ENCODE measurements around the gene SMPX.

SMPX gene

DNA sequence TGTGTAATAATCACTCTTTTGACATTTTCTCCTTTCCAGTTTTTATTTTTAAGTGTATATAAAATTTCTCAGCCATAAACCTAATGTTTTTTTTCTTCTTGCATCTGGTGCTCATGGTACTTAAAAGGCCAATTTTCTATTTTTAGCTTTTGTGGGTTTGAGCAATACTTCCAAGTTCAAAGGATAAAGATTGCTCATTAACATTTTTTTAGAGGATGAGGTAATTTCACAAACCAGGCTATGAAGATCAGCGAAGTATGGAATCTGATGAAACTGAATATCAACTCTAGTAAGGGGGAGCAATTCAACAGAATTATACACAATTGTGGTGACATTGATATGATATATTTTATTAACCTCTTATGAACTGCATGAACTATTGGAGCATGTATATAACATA, 74.0 kb downstream of the SMPX start:
- Histone ChIP-seq H3K9ac (ENCODE audit: low read depth, low read length) (no peak overlapping the region), H3K4me1 (ENCODE audit: control insufficient read depth, insufficient read depth, low read length) (no peaks in the 10 kb centered on the region), H3K4me3 (ENCODE audit: low read depth, low read length) (no peak overlapping the region), H3K9me3 (ENCODE audit: control insufficient read depth, insufficient read depth, low read length) (no peaks in the 10 kb centered on the region), H3K36me3 (ENCODE audit: control insufficient read depth, insufficient read depth, low read length) (no peaks in the 10 kb centered on the region), H3K27me3 (ENCODE audit: control insufficient read depth, insufficient read depth, low read length) (no peaks in the 10 kb centered on the region), H3K27ac (ENCODE audit: low read depth, low read length) (no peak overlapping the region)

DNA sequence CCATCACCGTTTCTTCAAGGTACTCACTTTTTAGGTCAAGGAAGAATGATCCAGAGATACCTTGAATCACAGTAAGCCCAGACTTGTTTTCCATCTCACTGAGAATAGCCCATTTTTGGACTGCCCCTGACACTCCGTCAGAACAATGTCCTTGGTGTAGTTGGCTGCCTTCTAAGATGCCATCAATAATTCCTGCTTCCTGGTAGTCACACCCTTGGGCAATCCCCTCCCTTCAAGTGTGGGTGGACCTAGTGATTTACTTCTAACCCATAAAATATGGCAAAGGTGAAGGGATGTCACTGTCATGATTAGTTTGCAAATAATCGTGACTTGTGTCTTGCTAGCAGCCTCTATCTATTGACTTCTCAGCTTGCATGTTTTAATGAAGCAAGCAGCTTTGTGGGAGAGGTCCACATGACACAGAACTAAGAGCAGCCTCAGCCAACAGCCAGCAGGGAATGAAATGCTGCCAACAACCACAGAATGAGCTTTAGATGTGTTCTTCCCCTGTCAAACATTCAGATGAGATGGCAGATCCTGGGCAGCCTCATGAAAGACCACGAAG, 79.8 kb downstream of the SMPX start:
- Histone ChIP-seq H3K9me3 (ENCODE audit: control insufficient read depth, insufficient read depth, low read length) (no peaks in the 10 kb centered on the region), H3K27ac (ENCODE audit: low read depth, low read length) (no peak overlapping the region), H3K9ac (ENCODE audit: low read depth, low read length) (no peak overlapping the region), H3K36me3 (ENCODE audit: control insufficient read depth, insufficient read depth, low read length) (no peaks in the 10 kb centered on the region), H3K4me1 (ENCODE audit: control insufficient read depth, insufficient read depth, low read length) (peaks cover 13% of the 10 kb centered on the region), H3K4me3 (ENCODE audit: low read depth, low read length) (no peak overlapping the region), H3K27me3 (ENCODE audit: control insufficient read depth, insufficient read depth, low read length) (no peaks in the 10 kb centered on the region)

DNA sequence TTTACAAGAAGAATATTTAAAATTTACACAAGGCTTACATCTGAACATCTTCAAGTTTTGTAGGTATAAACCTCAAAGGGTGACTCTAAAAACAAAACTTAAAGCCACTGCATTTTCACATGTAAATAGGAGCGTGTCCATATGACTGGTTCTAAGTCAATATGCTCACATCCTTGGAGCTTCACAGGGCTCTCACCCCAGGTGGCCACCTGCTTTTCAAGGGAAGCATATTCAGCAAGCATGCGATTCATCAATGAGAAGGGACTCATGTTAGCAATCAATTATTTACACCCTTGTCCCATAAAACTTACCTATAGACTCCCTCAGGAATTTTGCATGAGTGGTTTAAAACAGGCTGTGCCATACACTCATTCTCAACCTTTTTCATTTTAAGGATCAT, 82.0 kb downstream of the SMPX start:
- H3K36me3 ChIP-seq (ENCODE audit: control insufficient read depth, insufficient read depth, low read length): no peaks in the 10 kb centered on the region
- no peak overlapping the region for H3K9ac ChIP-seq (ENCODE audit: low read depth, low read length)
- H3K9me3 ChIP-seq (ENCODE audit: control insufficient read depth, insufficient read depth, low read length): no peaks in the 10 kb centered on the region
- peaks cover 13% of the 10 kb centered on the region for H3K4me1 ChIP-seq (ENCODE audit: control insufficient read depth, insufficient read depth, low read length)
- no peaks in the 10 kb centered on the region for H3K27me3 ChIP-seq (ENCODE audit: control insufficient read depth, insufficient read depth, low read length)
- H3K4me3 ChIP-seq (ENCODE audit: low read depth, low read length): no peak overlapping the region
- H3K27ac ChIP-seq (ENCODE audit: low read depth, low read length): no peak overlapping the region

DNA sequence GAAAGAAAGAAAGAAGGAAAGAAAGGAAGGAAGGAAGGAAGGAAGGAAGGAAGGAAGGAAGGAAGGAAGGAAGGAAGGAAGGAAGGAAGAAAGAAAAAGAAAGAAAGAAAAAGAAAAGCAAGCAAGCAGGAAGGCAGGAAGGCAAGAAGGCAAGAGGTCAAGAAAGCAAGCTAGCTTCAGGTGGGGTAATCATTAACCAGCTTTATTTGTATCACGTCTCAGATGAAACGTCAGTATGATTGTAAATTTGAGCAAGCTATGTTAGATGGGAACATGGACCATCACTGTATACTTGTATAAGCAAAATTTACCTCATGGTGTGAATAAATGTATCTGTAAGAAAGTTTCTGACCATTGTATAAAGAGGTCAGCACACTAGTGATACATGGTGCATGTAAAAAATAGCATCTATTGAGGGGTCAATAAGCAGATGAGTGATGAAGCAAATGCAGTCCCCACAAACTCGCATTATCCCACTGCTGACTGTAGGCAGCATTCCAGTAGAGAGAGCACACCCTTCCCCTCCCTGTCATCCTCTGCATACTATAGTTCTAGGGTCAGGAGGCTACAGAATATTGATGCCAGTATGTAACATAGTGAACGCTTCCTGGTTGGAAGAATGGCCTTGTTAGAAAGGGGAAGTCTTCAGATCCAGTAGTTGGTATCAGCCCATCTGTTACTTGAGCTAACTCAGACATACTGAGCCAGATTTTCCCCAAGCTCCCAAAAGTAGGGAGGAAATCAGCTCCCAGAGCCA, 83.3 kb downstream of the SMPX start:
- Histone ChIP-seq H3K9me3 (ENCODE audit: control insufficient read depth, insufficient read depth, low read length) (no peaks in the 10 kb centered on the region), H3K36me3 (ENCODE audit: control insufficient read depth, insufficient read depth, low read length) (no peaks in the 10 kb centered on the region), H3K27me3 (ENCODE audit: control insufficient read depth, insufficient read depth, low read length) (no peaks in the 10 kb centered on the region), H3K9ac (ENCODE audit: low read depth, low read length) (no peak overlapping the region), H3K4me1 (ENCODE audit: control insufficient read depth, insufficient read depth, low read length) (peaks cover 13% of the 10 kb centered on the region), H3K27ac (ENCODE audit: low read depth, low read length) (no peak overlapping the region), H3K4me3 (ENCODE audit: low read depth, low read length) (no peak overlapping the region)

DNA sequence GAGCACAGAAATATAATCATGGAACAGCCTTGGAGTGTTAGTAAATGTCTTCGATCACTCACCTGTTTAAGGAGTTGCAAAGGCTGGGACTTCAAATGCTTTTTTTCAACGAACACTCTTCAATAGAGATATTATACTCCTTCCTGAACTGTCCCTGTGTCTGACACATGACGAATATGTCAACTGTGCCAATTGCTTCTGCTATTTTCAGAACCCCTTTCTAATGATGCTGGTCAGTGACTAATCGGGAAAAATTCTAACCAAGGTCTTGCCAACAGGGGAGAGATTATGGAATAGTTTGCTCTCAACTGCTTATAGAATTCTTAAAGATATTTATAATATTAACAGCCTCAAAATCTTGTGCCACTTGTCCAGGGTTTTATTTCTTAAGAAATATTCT, 91.2 kb downstream of the SMPX start:
- Histone ChIP-seq H3K27me3 (ENCODE audit: control insufficient read depth, insufficient read depth, low read length) (peaks cover 3% of the 10 kb centered on the region; the same call in 1 of the 2 replicates), H3K36me3 (ENCODE audit: control insufficient read depth, insufficient read depth, low read length) (no peaks in the 10 kb centered on the region), H3K4me1 (ENCODE audit: control insufficient read depth, insufficient read depth, low read length) (no peaks in the 10 kb centered on the region), H3K27ac (ENCODE audit: low read depth, low read length) (no peak overlapping the region), H3K9ac (ENCODE audit: low read depth, low read length) (no peak overlapping the region), H3K4me3 (ENCODE audit: low read depth, low read length) (no peak overlapping the region), H3K9me3 (ENCODE audit: control insufficient read depth, insufficient read depth, low read length) (no peaks in the 10 kb centered on the region)

DNA sequence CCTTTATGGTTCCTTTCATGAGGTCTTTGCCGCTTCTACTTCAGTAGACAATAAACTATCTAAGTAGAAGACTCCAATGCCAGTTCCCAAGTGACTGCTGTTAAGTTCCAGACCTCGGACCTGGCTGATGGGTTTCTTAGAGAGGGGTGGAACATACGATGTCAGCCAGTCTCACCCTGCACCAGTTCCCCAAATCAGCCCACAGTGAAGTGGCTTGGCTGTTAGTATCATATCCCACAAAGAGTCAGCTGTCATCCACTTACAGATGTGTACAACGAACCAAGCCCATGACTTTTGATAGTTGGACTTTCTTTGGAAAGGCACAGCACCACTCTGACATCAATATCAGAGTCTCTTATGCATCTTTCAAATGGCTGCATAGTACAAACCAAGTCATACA, 91.7 kb downstream of the SMPX start:
- Histone ChIP-seq H3K9ac (ENCODE audit: low read depth, low read length) (no peak overlapping the region), H3K36me3 (ENCODE audit: control insufficient read depth, insufficient read depth, low read length) (no peaks in the 10 kb centered on the region), H3K4me3 (ENCODE audit: low read depth, low read length) (no peak overlapping the region), H3K4me1 (ENCODE audit: control insufficient read depth, insufficient read depth, low read length) (no peaks in the 10 kb centered on the region), H3K27ac (ENCODE audit: low read depth, low read length) (no peak overlapping the region), H3K27me3 (ENCODE audit: control insufficient read depth, insufficient read depth, low read length) (peaks cover 3% of the 10 kb centered on the region; the same call in 1 of the 2 replicates), H3K9me3 (ENCODE audit: control insufficient read depth, insufficient read depth, low read length) (no peaks in the 10 kb centered on the region)

DNA sequence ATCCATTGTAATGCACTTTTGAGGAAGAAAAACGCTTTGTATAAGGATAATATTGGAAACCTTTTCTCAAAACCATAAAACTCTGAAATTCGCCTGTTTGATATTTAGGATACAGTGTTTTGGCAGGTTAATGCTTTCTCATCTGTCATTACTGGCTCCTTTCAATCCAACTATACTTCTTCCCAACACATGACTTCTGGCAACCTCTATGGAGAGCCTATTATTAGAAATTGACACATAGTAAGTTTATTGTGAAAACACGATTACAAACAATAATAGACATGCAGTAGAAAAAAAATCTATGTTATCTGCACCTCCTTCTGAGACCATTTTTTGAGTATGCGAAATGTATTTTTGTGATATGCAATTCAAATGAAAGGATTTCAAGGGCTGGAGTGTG, 95.2 kb downstream of the SMPX start:
- Histone ChIP-seq H3K27me3 (ENCODE audit: control insufficient read depth, insufficient read depth, low read length) (peaks cover 3% of the 10 kb centered on the region; the same call in 1 of the 2 replicates), H3K4me3 (ENCODE audit: low read depth, low read length) (no peak overlapping the region), H3K36me3 (ENCODE audit: control insufficient read depth, insufficient read depth, low read length) (no peaks in the 10 kb centered on the region)

DNA sequence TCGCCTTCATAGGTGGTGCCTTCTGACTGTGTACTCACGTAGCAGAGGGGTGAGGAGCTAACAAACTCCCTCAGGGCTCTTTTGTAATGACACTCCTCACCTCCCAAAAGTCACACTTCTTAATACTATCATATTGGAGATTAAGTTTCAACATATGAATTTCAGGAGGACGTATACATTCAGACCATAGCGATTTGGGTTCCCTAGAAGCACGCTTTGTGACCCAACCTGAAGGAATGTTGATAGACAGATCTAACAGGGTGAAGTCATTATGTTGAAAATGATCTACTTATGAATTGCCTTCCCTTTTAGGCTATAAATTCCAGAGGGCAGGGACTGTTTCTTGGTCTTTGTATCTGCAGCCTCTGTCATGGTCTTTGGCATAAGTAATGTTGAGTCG, 96.6 kb downstream of the SMPX start:
- Histone ChIP-seq H3K36me3 (ENCODE audit: control insufficient read depth, insufficient read depth, low read length) (no peaks in the 10 kb centered on the region), H3K9me3 (ENCODE audit: control insufficient read depth, insufficient read depth, low read length) (no peaks in the 10 kb centered on the region), H3K27me3 (ENCODE audit: control insufficient read depth, insufficient read depth, low read length) (no peaks in the 10 kb centered on the region), H3K4me1 (ENCODE audit: control insufficient read depth, insufficient read depth, low read length) (no peaks in the 10 kb centered on the region), H3K9ac (ENCODE audit: low read depth, low read length) (no peak overlapping the region), H3K27ac (ENCODE audit: low read depth, low read length) (no peak overlapping the region), H3K4me3 (ENCODE audit: low read depth, low read length) (no peak overlapping the region)

More for the DNA sequence above, 95.2 kb downstream of the SMPX start:
- Histone ChIP-seq H3K4me1 (ENCODE audit: control insufficient read depth, insufficient read depth, low read length) (no peaks in the 10 kb centered on the region), H3K27ac (ENCODE audit: low read depth, low read length) (no peak overlapping the region), H3K9ac (ENCODE audit: low read depth, low read length) (no peak overlapping the region), H3K9me3 (ENCODE audit: control insufficient read depth, insufficient read depth, low read length) (no peaks in the 10 kb centered on the region)

DNA sequence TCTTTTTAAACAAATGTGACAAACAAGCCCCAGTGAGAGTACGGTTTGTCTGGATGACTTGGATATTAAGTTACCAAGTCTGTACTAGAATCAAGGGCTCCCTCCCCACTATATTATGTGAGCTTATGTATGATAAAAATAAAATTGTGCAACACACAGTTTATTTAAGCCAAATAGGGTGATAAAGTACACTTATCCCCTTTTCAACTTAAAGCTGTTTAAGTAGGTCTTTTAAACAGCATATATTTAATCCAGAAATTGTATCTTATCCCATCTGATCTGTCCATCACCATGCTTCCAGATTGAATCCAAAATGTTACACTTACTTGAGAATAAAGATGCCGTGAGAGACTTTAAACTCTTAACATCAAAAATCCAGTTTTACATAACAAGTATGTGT, 97.8 kb downstream of the SMPX start:
- no peaks in the 10 kb centered on the region for H3K27me3 ChIP-seq (ENCODE audit: control insufficient read depth, insufficient read depth, low read length)
- no peak overlapping the region for H3K27ac ChIP-seq (ENCODE audit: low read depth, low read length)
- H3K9ac ChIP-seq (ENCODE audit: low read depth, low read length): no peak overlapping the region
- no peak overlapping the region for H3K4me3 ChIP-seq (ENCODE audit: low read depth, low read length)
- H3K4me1 ChIP-seq (ENCODE audit: control insufficient read depth, insufficient read depth, low read length): no peaks in the 10 kb centered on the region
- no peaks in the 10 kb centered on the region for H3K36me3 ChIP-seq (ENCODE audit: control insufficient read depth, insufficient read depth, low read length)
- no peaks in the 10 kb centered on the region for H3K9me3 ChIP-seq (ENCODE audit: control insufficient read depth, insufficient read depth, low read length)

DNA sequence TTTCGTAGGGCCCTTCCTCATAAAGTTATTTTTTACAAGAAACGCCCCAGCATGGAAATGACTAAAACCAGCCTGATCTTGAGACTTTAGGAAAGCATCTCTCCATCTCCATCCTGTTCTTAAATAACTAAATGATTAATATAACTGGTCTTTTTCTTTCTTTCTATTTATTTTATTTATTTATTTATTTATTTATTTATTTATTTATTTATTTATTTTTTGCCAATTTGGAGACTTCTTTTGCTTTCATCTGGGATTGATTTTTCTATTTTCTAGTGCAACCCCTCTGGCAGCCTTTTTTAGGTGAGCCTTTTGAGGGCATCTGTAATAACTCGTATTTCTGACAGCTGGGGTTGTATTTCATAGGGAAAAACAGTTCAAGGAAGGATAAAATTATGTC, 98.6 kb downstream of the SMPX start:
- Histone ChIP-seq H3K36me3 (ENCODE audit: control insufficient read depth, insufficient read depth, low read length) (no peaks in the 10 kb centered on the region), H3K4me1 (ENCODE audit: control insufficient read depth, insufficient read depth, low read length) (no peaks in the 10 kb centered on the region), H3K9ac (ENCODE audit: low read depth, low read length) (no peak overlapping the region), H3K27ac (ENCODE audit: low read depth, low read length) (no peak overlapping the region), H3K27me3 (ENCODE audit: control insufficient read depth, insufficient read depth, low read length) (no peaks in the 10 kb centered on the region), H3K4me3 (ENCODE audit: low read depth, low read length) (0 out of 2 replicates have a peak overlapping the region, but pooled peaks have one; percentile 62), H3K9me3 (ENCODE audit: control insufficient read depth, insufficient read depth, low read length) (no peaks in the 10 kb centered on the region)

DNA sequence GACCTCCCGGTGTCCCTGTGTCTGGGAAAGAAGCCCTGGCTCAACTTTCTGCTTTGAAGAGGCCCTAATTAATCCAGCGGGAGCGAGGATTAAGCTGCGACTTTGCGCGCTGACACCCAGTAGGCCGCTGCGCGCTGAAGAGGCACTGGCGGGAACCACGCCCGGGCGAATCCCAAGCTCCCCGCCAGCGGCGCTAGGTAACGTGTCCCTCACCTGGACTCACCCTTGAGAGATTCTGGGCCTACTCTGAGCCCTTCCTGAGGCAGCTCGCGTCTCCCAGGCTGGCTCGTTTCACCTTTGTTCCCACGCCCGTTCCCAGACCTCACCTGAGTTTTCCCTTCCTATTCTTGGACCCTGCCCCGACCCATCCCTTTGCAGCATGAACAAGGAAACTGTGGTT, 99.2 kb downstream of the SMPX start:
- Histone ChIP-seq H3K4me3 (ENCODE audit: low read depth, low read length) (peak overlapping the region; percentile 62), H3K27ac (ENCODE audit: low read depth, low read length) (no peak overlapping the region), H3K9ac (ENCODE audit: low read depth, low read length) (peak overlapping the region; percentile 25; the same call in 1 of the 2 replicates), H3K9me3 (ENCODE audit: control insufficient read depth, insufficient read depth, low read length) (no peaks in the 10 kb centered on the region), H3K27me3 (ENCODE audit: control insufficient read depth, insufficient read depth, low read length) (no peaks in the 10 kb centered on the region), H3K36me3 (ENCODE audit: control insufficient read depth, insufficient read depth, low read length) (no peaks in the 10 kb centered on the region), H3K4me1 (ENCODE audit: control insufficient read depth, insufficient read depth, low read length) (no peaks in the 10 kb centered on the region)

Measured in HUES48 (cell line).